Nephron (organoid): ENCODE data around the gene B4GALT6.

ENCODE experiments used
- H3K27ac Mint-ChIP-seq, 3 experiments: 2 replicates each; pipeline ENCODE4 v1.8.0; 2020; ENCODE audit warnings: mixed read lengths in 3 of 3, mild to moderate bottlenecking in 2 of 3, moderate library complexity in 1 of 3
- H3K27me3 Mint-ChIP-seq: 2 replicates; pipeline ENCODE4 v1.8.0; 2021; ENCODE audit warnings: low read depth, mild to moderate bottlenecking, moderate library complexity, mixed read lengths
- H3K36me3 Mint-ChIP-seq: 2 replicates; pipeline ENCODE4 v1.8.0; 2020; ENCODE audit warnings: low read depth, mixed read lengths
- H3K4me1 Mint-ChIP-seq: 2 replicates; pipeline ENCODE4 v1.8.0; 2020; ENCODE audit warnings: mixed read lengths
- H3K4me3 Mint-ChIP-seq, 3 experiments: 2 replicates each; pipeline ENCODE4 v1.8.0; 2020; ENCODE audit warnings: mild to moderate bottlenecking in 3 of 3, mixed read lengths in 3 of 3, moderate library complexity in 2 of 3
- H3K9me3 Mint-ChIP-seq: 2 replicates; pipeline ENCODE4 v1.8.0; 2020; ENCODE audit warnings: mixed read lengths
- TF ChIP-seq, protein P1 (sequence below), 3 experiments: fragments of 200-600 bp; sonication (generic); IDR thresholded peaks; one replicate each; pipeline ENCODE4 v1.5.0; 2021; ENCODE audit warnings: antibody characterized with exemption in 3 of 3; ENCODE audit not compliant: unreplicated experiment in 3 of 3

Gene B4GALT6

DNA sequence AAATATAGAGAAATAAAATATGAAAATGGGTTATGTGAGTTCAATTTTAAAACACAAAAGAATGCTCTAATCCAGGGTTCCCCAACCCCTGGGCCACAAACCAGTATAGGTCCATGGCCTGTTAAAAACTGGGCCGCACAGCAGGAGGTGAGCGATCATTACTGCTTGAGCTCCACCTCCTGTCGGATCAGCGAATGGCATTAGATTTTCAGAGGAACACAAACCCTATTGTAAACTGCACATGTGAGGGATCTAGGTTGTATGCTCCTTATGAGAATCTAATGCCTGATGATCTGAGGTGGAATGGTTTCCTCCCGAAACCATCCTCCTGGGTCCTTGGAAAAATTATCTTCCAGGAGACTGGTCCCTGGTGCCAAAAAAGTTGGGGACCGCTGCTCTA is 58.0 kb downstream of the B4GALT6 start:
- no peak overlapping the region for H3K27ac Mint-ChIP-seq
- no peak overlapping the region for H3K4me3 Mint-ChIP-seq
- no peaks in the 10 kb centered on the region for H3K9me3 Mint-ChIP-seq
- H3K36me3 Mint-ChIP-seq: peaks cover 39% of the 10 kb centered on the region
- TF ChIP-seq, protein P1, sequence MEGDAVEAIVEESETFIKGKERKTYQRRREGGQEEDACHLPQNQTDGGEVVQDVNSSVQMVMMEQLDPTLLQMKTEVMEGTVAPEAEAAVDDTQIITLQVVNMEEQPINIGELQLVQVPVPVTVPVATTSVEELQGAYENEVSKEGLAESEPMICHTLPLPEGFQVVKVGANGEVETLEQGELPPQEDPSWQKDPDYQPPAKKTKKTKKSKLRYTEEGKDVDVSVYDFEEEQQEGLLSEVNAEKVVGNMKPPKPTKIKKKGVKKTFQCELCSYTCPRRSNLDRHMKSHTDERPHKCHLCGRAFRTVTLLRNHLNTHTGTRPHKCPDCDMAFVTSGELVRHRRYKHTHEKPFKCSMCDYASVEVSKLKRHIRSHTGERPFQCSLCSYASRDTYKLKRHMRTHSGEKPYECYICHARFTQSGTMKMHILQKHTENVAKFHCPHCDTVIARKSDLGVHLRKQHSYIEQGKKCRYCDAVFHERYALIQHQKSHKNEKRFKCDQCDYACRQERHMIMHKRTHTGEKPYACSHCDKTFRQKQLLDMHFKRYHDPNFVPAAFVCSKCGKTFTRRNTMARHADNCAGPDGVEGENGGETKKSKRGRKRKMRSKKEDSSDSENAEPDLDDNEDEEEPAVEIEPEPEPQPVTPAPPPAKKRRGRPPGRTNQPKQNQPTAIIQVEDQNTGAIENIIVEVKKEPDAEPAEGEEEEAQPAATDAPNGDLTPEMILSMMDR (IDR thresholded peaks at IDR 0.05; ENCODE audit: unreplicated experiment in 3 of 3): no peak
- H3K4me1 Mint-ChIP-seq: no peaks in the 10 kb centered on the region
- H3K27me3 Mint-ChIP-seq: no peaks in the 10 kb centered on the region

DNA sequence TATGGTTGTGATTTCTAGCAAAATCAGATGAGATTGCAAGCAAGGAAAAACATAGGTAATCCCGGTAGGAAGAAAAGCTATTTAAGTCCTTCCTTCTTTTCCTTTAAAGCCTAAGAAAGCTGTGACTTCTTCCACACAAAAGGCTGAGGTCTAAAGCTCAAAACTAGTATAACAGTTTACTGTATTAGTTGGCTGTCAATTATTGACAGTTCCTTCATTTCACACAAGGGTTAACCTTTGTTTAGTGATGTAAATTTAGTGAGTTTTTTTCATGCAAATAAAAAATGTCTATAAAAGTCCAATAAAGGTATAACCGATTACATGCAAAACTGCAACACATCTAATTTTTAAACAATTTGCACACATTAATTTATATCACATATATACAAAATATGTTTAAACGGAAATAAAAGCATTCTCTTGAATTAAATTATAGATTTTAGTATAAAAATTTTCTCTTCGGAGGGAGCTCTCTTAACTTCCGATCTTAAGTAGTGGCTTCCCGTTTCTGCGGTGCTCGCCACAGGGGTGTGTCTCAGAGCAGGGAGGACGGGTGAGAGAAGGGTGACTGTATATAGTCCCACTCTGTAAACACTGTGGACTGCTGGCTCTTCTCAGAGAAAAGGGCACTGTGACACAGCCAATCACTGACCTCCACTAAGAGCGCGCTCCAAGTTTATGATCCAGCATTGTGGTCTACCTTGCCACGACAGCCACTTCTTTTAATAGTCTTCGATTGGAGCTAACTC is 59.3 kb downstream of the B4GALT6 start:
- no peaks in the 10 kb centered on the region for H3K9me3 Mint-ChIP-seq
- H3K36me3 Mint-ChIP-seq: peaks cover 36% of the 10 kb centered on the region
- TF ChIP-seq, protein P1 (IDR thresholded peaks at IDR 0.05; ENCODE audit: unreplicated experiment in 3 of 3): no peak
- H3K27me3 Mint-ChIP-seq: no peaks in the 10 kb centered on the region
- no peak overlapping the region for H3K27ac Mint-ChIP-seq
- no peaks in the 10 kb centered on the region for H3K4me1 Mint-ChIP-seq
- no peak overlapping the region for H3K4me3 Mint-ChIP-seq

DNA sequence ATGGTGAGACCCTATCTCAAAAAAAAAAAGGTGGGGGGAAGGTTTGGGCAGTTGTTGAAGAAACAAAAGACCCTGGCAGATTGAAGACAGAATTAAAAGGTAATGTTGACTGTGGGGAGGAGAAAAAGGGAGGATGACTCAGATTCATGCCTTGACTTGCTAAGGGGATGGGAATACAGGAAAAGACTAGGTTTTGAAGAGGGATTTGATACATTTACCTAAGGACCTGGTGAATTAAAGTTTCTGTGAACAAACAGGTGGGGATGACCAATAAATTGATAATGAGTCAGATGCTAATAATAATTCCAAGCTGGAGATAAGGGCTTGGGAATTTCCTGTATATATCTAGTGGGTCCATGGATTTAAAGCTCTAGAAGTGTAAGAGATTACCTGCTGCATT is 65.1 kb downstream of the B4GALT6 start:
- no peak overlapping the region for H3K27ac Mint-ChIP-seq
- TF ChIP-seq, protein P1 (IDR thresholded peaks at IDR 0.05; ENCODE audit: unreplicated experiment in 3 of 3): no peak
- H3K9me3 Mint-ChIP-seq: no peaks in the 10 kb centered on the region
- H3K4me1 Mint-ChIP-seq: no peaks in the 10 kb centered on the region
- no peaks in the 10 kb centered on the region for H3K27me3 Mint-ChIP-seq
- peaks cover 3% of the 10 kb centered on the region for H3K36me3 Mint-ChIP-seq
- H3K4me3 Mint-ChIP-seq: no peak overlapping the region

DNA sequence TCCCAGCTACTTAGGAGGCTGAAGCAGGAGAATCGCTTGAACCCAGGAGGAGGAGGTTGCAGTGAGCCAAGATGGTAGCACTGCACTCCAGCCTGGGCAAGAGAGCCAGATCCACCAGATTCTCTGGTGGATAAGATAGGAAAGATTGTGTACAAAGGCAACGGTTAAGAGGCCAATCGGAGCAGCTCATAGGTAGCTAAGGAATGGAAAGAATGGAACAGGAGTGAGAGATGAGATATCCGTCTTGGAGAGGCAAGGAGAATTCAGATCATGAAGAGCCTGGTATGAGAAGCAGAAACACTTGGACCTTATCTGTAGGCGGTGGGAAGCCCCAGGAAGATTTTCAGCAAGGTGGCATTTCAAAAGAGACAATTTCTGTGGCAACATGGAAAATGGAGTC is 65.6 kb downstream of the B4GALT6 start:
- Mint-ChIP-seq H3K9me3 (no peaks in the 10 kb centered on the region), H3K36me3 (peaks cover 3% of the 10 kb centered on the region), H3K27ac (no peak overlapping the region), H3K4me3 (no peak overlapping the region), H3K4me1 (no peaks in the 10 kb centered on the region), H3K27me3 (no peaks in the 10 kb centered on the region)
- TF ChIP-seq, protein P1 (IDR thresholded peaks at IDR 0.05; ENCODE audit: unreplicated experiment in 3 of 3): no peak

DNA sequence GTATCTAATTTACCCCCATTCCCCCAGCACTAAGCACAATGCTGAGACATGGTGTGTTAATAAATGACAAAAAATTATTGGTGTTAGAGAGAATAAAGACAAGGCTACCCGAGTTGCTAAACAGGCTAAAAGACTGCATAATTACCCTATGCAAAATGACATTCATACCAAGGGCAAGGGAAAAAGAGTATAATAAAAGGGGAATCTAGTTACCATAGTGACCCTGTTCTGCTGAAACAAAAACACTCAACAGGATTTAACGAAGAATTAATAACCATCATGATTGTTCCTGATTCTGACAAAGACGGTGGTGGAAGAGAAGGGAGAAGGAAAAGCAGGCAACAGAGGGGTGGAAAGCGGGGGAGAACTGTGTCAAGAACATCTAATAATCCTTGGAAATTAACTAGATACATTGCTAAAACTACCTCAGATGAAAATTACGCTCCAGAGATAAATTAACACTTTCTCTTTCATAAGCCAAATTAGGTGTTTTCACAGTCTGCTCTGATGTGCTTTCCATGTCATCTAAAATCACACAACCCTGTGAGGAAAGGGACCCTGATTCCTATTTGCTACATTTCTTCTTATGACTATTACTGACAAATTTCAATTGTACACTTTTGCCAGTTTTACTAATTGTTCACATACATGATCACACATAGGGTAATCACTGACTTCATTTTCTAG is 67.2 kb downstream of the B4GALT6 start:
- Mint-ChIP-seq H3K36me3 (peaks cover 3% of the 10 kb centered on the region), H3K4me3 (no peak overlapping the region), H3K27ac (peak overlapping the region in 1 of 3 experiments; percentile 16), H3K27me3 (no peaks in the 10 kb centered on the region), H3K4me1 (no peaks in the 10 kb centered on the region), H3K9me3 (no peaks in the 10 kb centered on the region)
- TF ChIP-seq, protein P1 (IDR thresholded peaks at IDR 0.05; ENCODE audit: unreplicated experiment in 3 of 3): no peak
